Stimulated activated naive CD4-positive, alpha-beta T cell treated with Interleukin-2 at 50 U/mL for 16 hours (primary cell): ENCODE measurements around the gene TNFSF12.

Experiments used
- DNase-seq: peaks from one replicate; lab custom pipeline; 2025; lab: John Stamatoyannopoulos, UW

TNFSF12 gene

DNA sequence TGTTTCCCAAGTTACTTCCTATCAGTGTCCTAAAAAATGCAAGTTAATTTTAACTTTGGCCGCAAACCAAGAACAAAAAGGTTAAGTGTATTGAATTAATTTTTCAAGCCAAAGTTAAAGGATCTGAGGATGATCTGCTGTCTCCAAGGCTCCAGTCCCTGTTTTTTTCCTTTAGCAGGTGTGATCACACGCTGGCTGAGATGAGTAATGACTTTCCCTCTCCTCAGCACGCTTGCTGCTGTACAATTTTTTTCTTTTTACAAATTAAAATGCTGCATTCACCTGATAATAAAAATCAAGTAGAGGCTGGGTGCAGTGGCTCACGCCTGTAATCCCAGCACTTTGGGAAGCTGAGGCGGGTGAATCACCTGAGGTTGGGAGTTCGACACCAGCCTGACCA is 3.9 kb upstream of the TNFSF12 start:
- no peak for DNase-seq

DNA sequence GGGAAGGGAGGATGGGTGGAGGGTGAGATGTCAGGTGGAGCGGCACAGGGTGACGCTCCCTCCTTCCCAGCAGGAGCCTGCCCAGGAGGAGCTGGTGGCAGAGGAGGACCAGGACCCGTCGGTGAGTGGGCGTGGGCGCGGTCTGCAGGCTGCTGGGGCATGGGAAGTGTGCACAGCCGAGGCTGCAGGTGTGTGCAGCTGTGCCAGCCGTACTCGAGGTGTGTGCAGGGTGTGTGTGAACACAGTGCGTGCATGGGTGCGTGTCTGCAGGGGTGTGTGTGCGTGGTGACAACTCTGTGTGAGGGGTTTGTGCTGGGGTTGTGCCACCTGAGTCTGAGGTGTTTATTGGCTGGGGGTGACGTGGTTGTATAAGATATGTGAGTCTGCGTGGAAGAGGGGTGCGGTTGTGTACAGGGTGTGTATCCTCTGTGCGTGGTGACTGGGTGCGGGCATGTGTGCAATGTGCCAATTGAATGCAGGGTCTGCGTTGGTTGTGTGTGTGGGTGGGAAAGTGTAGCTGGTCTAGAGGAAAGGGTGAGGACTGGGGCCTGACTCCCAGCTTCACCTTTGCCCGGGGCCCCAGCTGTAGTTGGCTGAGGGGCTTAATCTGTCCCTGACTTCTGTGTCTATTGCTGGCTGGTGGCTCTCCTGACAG is 670 bp downstream of the TNFSF12 start:
- DNase-seq, result peak; percentile 55

GRCh38 chr17:7550344-7550743 is 1.5 kb downstream of the TNFSF12 start:
- DNase-seq, result no peak

- DNase-seq, result no peak
Observed at GRCh38 chr17:7551396-7551795, 2.5 kb downstream of the TNFSF12 start.

GRCh38 chr17:7552621-7553051 is 3.8 kb downstream of the TNFSF12 start:
- DNase-seq, result no peak

DNA sequence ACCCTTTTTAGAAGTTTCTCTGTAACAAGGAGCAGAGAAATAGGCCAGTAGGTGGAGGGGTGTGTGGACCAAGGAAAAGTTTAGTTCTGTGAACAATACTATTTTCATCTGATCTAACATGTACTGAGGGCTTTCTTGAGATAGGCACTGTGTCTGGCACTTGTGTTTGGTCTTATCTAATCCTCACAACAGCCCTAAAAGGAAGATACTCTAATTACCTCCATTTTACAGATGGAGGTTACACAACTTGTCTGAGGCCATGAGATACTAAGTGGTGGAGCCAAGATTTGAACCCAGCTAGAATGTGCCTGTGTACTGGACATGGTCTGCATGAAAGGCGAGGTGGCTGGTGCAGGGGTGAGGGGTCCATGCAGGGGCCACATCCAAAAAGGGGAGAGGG is 4.5 kb downstream of the TNFSF12 start:
- no peak for DNase-seq

DNA sequence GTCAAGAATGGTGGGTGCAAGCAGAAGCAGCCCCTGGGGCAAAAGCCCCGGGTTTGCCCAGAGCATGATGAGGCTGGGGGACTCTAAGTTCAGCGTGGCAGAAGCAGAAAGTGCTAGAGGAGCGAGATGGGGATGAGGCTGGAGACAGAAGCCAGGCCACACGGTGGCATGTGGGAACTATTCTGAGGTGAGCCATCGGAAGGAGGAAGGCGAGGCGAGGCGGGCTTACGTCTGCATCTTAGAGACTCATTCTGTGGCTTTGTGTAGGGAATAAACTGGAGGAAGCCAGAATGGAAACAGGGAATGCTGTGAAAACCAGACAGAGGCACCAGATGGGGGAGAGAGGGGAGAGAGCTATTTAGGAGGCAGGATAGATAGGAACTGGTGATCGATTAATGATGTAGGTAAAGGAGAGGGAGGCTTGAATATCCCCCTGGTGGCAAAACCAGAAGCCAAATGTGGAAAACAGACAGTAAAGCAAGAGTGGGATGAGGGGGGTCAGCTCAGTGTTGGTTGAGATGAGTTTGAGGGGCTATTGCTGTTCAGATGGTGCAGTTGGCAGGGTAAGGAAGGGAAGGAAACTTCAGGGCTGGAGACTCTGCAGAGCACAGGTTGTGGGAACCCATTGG is 6.6 kb downstream of the TNFSF12 start:
- no peak for DNase-seq

DNA sequence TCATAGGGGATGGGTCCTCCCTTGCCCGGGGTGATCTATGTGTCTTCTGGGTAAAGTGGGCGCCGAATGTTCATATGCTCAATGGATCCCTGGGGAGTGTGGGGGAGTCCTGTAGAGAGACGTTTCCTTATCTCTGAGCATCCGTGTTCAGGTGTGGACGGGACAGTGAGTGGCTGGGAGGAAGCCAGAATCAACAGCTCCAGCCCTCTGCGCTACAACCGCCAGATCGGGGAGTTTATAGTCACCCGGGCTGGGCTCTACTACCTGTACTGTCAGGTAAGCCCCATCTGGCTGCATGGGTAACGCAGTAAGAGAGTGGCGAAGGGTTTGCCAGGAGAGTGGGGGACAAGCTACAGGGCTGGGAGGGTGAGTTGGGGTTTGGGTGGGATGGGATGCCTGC is 7.8 kb downstream of the TNFSF12 start:
- DNase-seq, result no peak

GRCh38 chr17:7557147-7557764 is 8.4 kb downstream of the TNFSF12 start:
- no peak for DNase-seq

GRCh38 chr17:7557775-7558543 is 9.1 kb downstream of the TNFSF12 start:
- DNase-seq, result no peak

DNA sequence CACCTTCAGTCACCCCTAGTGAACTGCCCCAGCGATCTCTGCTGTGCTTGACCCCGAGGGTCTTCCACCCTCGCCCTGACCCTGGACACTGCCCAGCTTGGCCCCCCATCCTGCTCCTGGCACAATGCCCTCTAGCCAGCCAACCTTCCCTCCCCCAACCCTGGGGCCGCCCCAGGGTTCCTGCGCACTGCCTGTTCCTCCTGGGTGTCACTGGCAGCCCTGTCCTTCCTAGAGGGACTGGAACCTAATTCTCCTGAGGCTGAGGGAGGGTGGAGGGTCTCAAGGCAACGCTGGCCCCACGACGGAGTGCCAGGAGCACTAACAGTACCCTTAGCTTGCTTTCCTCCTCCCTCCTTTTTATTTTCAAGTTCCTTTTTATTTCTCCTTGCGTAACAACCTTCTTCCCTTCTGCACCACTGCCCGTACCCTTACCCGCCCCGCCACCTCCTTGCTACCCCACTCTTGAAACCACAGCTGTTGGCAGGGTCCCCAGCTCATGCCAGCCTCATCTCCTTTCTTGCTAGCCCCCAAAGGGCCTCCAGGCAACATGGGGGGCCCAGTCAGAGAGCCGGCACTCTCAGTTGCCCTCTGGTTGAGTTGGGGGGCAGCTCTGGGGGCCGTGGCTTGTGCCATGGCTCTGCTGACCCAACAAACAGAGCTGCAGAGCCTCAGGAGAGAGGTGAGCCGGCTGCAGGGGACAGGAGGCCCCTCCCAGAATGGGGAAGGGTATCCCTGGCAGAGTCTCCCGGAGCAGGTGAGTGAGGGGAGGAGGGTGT is 9.9 kb downstream of the TNFSF12 start, which contains the start of gene TNFSF13:
Gene TNFSF13, plus strand, starts transcription at position 207 of the 776 bp plus-strand sequence. Its CDS starts 290 bp downstream, at position 497.
- DNase-seq, result no peak

- DNase-seq, result no peak
Observed at GRCh38 chr17:7559320-7560171, 10.7 kb downstream of the TNFSF12 start.

GRCh38 chr17:7560172-7561027 is 11.5 kb downstream of the TNFSF12 start:
- peak; percentile 38 for DNase-seq

DNA sequence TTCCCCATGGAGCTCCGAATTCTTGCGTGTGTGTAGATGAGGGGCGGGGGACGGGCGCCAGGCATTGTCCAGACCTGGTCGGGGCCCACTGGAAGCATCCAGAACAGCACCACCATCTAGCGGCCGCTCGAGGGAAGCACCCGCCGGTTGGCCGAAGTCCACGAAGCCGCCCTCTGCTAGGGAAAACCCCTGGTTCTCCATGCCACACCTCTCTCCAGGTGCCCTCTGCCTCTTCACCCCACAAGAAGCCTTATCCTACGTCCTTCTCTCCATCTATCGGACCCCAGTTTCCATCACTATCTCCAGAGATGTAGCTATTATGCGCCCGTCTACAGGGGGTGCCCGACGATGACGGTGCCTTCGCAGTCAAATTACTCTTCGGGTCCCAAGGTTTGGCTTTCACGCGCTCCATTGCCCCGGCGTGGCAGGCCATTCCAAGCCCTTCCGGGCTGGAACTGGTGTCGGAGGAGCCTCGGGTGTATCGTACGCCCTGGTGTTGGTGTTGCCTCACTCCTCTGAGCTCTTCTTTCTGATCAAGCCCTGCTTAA is 12.2 kb downstream of the TNFSF12 start:
- DNase-seq, result peak; percentile 82

GRCh38 chr17:7561589-7562207 is 12.8 kb downstream of the TNFSF12 start, which contains the start of gene SENP3:
SENP3 (plus strand) TSS chr17:7561919; CDS start chr17:7563077, 1,158 bp downstream.
- DNase-seq, result peak; percentile 85

DNA sequence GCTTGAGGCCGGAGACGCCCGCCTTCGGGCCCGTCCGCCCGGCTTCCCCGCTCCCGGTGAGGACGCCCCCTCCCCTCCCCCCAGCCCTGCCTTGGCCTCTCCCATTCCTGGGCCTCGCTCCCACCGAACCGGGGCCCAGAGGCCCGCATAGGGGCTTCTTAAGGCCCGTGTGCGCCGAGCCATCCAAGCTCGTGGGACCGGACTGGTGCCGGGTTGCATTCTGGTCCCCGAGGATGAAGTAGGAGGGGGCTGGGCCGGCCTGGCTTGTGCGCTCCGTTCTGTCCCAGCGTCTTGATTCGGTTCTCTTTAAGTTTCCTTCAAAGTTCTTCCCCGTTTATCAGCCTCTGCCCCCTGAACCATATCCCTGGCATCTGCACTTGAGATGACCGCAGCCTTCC is 13.3 kb downstream of the TNFSF12 start:
- DNase-seq, result no peak

DNA sequence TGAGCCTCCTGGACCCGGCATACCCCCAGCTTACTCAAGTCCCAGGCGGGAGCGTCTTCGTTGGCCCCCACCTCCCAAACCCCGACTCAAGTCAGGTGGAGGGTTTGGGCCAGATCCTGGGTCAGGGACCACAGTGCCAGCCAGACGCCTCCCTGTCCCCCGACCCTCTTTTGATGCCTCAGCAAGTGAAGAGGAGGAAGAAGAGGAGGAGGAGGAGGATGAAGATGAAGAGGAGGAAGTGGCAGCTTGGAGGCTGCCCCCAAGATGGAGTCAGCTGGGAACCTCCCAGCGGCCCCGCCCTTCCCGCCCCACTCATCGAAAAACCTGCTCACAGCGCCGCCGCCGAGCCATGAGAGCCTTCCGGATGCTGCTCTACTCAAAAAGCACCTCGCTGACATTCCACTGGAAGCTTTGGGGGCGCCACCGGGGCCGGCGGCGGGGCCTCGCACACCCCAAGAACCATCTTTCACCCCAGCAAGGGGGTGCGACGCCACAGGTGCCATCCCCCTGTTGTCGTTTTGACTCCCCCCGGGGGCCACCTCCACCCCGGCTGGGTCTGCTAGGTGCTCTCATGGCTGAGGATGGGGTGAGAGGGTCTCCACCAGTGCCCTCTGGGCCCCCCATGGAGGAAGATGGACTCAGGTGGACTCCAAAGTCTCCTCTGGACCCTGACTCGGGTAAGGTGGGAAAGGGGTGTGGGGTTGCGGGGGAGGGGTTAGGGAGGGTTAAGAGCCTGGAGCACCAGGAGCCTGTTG is 14.4 kb downstream of the TNFSF12 start:
- no peak for DNase-seq

DNA sequence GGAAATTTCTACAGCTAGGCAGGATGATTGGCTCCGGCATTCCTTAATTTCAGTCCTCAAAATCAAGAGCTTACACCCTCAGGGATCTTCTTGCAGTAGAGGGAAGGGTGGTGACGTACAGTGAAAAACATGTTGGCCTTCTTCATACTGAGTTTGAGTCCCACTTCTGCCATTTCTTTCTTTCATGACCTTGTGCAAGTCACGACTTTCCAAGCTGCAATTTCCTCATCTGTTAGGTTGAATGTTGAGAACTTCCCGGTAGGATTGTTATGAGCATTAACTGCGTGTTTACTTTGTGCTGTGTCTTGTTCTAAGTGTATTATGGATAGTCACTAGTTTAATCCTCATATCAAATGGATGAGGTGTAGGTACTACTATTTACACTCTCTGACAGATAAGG is 20.7 kb downstream of the TNFSF12 start:
- DNase-seq, result no peak
